Right lung (tissue), 5 donors: ENCODE measurements around the gene DNAH12. TPM values are rescaled to one million over a fixed set of nuclear protein-coding genes. Genes with fewer than 3 reads are reported as not detected.
"Not testable (repeated sequence)": the region's sequence is repeated elsewhere in the genome, so short reads cannot be mapped to it uniquely, and the experiment has no call there.

Source experiments
- DNase-seq, 2 donors: peaks; one replicate each; pipeline ENCODE4 v3.0.0-alpha.2; 2013
- polyA plus RNA-seq, 5 donors: library from polyadenylated mRNA; unstranded; fragments of 120-200 nt; gene quantifications; one replicate each; pipeline versions ENCODE4 v1.2.1 to v1.2.3, GENCODE V29; 2013; ENCODE audit warnings: inconsistent platforms in 1 of 5, low replicate concordance in 1 of 5; ENCODE audit not compliant: insufficient read length in 5 of 5, insufficient read depth in 1 of 5

DNAH12 gene
- polyA plus RNA-seq, 5 donors = 1.7 to 10.0 (median 7.2) TPM

DNA sequence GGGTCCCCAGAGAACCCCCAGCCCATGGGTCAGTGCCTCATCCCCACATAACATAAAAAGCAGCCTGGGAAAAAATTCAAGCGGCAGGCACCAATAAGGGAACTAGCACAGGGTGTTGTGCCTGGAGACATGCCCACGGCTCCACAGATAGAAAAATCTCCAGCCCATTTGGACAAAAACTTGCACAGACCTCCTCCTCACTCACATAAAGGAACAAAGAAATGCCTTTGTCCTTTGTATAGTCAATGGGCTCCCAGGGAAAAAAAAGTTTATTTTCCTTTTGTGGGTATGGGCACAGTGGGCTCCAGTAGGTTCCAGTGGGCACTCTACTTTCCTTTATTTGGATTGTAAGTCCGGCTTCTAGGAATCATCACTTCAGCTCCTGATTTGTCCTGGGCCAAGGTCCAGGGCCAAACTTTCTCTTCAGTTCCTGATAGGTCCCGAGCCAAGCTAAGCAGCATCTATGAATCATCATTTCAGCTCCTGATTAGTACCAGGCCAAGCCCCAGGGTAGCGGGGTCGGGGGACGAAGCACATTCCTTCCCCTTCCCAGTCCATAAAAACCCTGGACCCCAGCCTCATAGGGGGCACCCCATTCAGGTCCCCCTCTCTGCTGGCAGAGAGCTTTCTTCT, 1.6 kb upstream of the DNAH12 start:
- DNase-seq = no peak

DNA sequence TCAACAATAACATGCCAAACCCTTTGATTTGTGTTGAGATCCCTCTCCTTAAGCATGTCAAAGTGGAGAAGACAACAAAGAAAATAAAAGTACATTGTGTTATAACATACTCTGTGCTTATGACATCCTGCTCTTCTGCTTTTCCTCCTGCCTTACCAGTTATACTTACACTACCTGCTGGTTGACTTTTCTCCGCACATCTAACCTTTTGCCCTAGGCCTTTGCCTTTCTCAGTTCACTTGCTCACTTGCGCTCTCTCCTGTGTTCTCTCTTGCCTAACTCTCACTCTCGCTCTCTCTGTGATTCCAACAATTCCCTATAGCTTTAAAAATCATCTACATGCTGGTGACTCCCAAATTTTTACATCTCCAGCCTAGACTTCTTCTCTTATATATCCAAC, 5.7 kb downstream of the DNAH12 start:
- DNase-seq = no peak

DNA sequence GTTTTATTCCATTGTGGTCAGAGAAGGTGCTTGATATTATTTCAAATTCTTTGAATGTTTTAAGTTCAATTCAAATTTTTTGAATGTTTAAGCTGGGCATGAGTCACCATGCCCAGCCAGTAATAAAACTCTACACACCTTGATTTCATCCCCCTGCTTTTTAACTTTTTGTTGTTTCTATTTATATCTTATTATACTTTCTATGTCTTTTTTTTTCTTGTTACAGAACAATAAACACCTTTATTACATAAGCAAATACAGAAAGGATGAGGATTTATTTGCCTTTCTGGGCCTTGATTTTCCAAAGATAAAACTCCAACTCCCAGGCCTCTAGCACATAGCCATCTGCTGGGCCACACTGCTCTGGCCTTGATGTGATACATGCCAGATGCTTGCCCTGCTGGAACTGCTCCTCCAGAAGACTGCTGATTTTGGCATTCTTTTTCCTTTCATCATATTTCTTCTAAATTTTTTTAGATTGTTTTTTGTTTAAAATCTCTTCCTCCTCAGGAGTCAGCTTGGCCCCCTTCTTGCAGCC, 14.0 kb downstream of the DNAH12 start:
- no peak for DNase-seq

DNA sequence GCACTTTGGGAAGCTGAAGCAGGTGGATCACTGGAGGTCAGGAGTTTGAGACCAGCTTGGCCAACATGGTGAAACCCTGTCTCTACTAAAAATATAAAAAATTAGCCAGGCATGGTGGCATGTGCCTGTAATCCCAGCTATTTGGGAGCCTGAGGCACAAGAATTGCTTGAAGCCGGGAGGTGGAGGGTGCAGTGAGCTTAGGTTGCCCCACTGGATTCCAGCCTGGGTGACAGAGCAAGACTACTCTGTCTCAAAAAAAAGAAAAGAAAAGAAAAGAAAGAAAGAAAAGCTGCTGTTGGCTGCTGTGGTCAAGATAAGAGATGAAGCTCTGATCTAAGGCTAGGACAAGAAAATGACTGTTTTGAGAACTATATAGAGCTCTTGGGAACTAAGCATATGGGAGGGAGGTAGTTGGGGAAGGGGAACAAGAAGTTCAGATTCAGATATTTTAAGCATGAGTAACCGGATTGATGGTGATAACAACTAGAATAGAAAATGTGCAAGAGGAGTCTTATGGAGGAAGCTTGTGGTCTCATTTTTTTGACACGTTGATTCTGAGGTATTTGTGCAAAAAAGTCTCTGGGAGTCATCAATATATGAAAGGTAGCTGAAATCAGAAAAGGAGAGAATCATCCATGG, 25.7 kb downstream of the DNAH12 start:
- DNase-seq = no peak

DNA sequence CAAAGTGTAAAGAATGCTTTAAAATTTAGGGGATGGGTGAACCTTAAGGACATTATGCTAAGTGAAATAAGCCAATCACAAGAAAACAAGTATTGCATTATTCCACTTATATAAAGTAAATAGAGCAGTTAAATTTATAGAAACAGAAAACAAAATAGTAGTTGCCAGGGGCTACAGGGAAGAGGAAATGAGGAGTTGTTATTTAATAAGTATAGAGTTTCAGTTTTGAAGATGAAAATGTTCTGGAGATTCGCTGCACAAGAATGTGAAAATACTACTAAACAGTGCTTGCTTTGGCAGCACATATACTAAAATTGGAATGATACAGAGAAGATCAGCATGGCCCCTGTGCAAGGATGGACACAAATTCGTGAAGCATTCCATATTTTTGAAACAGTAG, 32.0 kb downstream of the DNAH12 start:
- no peak for DNase-seq

DNA sequence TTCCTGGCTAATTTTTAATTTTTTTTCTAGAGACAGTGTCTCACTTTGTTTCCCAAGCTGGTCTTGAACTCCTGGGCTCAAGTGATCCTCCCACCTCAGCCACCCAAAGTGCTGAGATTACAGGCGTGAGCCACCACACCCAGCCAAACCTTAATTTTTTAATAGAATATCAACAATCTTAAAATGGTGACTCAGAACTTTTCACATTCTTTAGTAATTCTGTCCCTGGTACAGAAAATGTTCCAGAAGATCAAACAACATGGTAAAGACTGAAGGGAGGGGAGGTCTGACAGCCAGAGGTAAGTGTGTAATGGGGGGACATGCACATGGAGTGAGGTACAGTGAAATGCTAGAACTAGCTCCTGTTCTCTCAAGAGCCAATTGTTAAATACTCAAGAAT, 38.2 kb downstream of the DNAH12 start:
- no peak for DNase-seq

DNA sequence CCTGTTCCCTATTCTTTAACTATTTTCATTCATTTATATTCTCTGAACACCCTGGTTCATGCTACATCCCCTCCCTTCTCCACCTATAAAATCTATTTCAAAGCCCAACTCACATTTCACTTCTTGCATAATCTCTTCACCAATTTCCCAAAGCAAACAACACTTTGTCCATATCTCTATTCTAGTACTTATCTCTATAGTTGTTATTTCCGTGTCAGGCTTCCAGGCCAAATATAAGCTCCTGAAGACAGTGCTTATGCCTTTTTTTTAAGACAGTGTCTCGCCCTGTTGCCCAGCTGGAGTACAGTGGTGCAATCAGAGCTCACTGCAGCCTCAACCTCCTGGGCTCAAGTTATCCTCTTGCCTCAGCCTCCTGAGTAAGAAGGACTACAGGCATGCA, 43.6 kb downstream of the DNAH12 start:
- DNase-seq = no peak

DNA sequence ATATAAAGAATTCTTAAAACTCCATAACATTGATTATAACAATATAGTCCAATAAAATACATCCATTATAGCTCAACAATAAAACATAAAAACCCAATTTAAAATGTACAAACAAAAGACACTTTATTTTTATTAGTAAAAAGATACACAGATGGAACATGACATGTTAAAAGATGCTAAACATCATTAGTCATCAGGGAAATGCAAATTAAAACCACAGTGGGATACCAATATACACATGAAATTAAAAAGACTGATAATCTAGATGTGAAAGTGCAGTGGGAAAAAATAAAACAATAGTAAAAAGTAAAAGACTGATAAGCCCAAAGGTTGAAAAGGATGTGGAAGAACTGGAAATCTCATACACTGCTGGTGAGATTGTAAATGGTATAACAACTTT, 46.2 kb downstream of the DNAH12 start:
- DNase-seq = no peak

DNA sequence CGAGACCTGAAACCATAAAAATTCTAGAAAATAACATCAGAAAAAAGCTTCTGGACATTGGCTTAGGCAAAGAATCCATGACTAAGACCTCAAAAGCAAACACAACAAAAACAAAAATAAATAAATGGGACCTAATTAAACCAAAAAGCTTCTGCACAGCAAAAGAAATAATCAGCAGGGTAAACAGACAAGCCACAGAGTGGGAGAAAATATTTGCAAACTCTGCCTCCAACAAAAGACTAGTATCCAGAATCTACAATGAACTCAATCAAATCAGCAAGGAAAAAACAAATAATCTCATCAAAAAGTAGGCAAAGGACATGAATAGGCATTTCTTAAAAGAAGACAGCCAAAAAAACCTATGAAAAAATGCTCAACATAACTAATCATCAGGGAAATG, 59.6 kb downstream of the DNAH12 start:
- DNase-seq = no peak

DNA sequence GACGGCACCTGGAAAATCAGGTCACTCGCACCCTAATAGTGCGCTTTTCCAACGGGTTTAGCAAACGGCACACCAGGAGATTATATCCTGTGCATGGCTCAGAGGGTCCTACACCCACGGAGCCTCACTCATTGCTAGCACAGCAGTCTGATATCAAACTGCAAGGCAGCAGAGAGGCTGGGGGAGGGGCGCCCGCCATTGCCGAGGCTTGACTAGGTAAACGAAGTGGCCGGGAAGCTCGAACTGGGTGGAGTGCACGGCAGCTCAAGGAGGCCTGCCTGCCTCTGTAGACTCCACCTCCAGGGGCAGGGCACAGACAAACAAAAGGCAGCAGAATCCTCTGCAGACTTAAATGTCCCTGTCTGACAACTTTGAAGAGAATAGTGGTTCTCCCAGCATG, 67.0 kb downstream of the DNAH12 start:
- not testable (repeated sequence) for DNase-seq

DNA sequence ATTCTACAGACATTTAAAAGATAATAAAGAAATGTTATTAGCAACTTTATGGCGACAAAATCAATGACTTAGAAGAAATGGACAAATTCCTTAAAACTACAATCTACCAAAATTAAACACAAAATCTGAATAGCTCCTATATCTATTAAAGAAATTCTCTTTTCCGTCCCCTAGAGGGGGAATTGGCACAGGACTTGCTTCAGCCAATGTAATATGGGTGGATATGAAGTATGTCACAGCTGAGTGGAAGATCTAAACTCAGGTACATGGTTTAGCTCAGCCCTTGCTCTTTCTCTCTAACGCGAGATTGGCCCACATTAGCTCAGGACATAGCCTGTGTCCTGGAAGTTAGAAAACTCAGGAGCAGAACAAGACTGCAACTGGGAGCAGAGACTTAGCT, 79.3 kb downstream of the DNAH12 start:
- no peak for DNase-seq

DNA sequence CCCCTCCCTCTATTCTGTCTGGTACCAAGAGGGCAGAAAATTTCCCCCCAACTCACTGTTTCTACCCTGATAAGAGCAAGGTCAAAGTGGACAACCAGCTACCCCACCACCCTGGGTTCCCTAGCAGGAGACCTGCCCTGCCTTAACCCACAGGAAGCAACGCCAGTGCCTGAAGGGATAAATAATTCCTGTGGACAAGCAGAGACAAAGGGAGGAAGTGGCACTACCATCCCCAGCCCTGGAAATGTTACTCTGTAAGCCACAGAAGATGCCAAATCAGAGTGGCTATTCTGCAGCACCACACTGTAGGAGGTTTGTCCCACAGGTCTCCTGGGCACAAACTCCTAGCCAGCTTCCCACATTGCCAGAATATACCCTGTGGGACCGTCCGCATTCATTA, 80.1 kb downstream of the DNAH12 start:
- no peak for DNase-seq

DNA sequence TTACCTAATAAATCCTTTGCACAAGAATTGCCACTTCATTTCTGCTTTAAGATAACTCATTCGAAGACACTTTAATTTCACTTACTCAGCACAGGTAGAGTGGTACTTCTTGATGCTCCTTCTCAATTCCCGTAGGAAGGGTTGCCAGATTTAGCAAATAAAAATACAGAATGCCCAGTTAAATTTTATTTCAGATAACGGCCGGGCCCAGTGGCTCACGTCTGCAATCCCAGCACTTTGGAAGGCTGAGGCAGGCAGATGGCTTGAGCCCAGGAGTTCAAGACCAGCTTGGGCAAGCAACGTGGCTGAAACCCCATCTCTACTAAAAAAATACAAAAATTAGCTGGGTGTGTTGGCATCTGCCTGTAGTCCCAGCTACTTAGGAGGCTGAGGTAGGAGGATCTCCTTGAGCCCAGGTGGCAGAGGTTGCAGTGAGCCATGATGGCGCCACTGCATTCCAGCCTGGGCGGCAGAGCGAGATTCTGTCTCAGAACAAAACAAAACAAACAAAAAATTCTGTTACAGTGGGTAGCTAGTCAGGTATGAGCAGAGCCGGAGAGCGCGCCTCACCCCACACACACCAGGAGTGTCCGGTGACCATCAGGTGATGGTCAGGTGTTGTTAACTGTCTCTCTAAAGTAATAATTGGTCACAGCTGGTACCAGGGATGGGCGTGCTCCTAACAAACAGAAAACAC, 92.8 kb downstream of the DNAH12 start:
- no peak for DNase-seq

DNA sequence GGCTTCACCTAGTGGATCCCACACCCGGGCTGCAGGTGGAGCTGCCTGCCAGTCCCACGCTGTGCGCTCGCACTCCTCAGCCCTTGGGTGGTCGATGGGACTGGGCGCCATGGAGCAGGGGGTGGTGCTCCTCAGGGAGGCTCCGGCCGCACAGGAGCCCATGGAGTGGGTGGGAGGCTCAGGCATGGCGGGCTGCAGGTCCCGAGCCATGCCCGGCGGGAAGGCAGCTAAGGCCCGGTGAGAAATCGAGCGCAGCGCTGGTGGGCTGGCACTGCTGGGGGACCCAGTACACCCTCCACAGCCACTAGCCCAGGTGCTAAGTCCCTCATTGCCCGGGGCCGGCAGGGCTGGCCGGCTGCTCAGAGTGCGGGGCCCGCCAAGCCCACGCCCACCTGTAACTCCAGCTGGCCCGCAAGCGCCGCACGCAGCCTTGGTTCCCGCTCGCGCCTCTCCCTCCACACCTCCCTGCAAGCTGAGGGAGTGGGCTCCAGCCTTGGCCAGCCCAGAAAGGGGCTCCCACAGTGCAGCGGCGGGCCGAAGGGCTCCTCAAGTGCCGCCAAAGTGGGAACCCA, 94.8 kb downstream of the DNAH12 start:
- DNase-seq = not testable (repeated sequence)

DNA sequence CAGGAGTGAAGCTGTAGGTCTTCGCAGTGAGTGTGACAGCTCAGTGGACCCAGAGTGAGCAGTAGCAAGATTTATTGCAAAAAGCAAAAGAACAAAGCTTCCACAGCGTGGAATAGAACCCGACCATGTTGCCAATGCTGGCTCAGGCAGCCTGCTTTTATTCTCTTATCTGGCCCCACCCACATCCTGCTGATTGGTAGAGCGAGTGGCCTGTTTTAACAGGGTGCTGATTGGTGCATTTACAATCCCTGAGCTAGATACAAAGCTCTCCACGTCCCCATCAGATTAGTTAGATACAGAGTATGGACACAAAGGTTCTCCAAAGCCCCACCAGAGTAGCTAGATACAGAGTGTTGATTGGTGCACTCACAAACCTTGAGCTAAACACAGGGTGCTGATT, 95.7 kb downstream of the DNAH12 start:
- DNase-seq = not testable (repeated sequence)

DNA sequence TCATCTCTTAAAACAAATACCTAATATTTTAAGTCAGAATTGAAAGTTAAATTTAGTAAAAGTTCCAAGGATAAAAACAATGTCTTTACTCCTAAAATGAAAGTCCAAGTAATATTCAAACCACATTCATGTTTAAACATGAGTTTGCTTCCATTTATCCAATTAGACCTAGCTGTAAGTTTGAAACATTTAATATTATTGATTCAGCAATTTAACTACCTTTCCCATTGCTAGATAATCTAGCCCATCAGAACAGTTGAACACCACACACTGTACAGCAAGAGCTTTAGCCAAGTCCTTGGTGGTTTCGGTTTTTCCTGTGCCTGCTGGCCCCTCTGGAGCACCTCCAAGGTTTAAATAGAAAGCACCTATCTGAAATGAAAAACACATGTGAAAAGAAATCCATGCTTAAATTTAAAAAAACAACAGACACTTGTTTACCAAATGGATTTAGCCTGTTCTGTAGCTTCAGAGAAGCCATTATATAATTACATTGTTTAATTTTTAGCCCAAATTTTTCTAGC, 97.8 kb downstream of the DNAH12 start:
- DNase-seq = no peak

DNA sequence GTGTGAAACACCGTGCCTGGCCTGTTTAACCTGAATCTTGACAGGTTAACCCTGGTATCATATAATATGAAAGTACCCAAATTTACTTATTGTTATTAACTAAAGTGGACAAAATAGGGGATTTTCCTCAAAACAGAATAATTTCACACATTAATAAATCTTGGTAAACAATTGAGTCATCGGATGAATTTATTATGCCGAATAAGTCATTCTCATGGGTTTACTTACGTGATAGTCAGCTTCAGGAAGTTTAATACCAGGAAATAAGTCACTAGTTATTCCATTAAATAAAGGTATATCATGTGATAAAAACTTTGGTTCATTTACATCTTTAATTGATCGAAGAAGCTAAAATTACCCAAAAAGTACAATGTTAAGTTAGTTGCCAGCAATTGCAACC, 99.7 kb downstream of the DNAH12 start:
- no peak for DNase-seq

DNA sequence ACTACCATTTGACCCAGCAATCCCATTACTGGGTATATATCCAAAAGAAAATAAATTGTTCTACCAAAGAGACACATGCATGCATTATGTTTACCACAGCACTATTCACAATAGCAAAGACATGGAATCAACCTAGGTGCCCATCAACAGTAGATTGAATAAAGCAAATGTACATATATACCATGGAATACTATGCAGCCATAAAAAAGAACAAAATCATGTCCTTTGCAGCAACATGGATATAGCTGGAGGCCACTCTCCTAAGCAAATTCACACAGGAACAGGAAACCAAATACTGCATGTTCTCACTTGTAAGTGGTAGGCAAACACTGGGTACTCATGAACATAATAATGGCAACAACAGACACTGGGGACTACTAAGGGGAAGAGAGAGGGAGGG, 104.0 kb downstream of the DNAH12 start:
- DNase-seq = not testable (repeated sequence)

DNA sequence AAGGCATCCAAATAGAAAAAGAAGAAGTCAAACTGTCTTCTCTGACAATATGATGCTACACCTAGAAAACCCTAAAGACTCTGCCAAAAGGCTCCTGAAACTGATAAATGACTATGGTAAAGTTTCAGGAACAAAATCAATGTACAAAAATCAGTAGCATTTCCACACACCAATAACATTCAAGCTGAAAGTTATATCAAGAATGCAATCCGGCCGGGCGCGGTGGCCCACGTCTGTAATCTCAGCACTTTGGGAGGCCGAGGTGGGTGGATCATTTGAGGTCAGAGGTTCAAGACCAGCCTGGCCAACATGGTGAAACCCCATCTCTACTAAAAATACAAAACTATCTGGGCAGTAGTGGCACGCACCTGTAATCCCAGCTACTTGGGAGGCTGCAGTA, 105.7 kb downstream of the DNAH12 start:
- not testable (repeated sequence) for DNase-seq

DNA sequence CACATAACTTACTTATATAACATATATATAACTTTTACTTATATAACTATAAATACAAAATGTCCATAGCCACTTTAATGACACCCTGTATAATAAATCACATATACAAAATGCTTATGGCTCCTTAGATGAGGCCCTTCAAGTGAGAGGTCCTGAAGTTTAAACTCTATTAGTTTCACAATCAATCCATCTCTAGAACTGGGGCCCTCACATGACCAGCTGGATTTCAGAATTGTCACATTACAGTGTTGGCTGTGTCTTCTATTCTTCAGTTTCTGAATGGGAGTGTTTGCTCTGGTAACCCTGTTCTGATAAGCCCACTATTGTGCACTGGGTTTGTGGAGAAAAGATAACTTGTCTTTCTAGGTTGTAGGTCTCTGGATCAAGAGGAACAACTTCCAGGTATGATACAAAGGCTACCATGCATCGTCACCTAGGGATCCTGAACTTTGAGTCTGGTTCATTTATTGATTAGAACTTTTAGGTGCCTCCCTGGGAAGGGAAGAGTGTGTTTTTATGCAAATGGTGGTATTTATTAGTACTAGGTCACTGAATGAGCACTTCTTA, 107.9 kb downstream of the DNAH12 start:
- DNase-seq = no peak

DNA sequence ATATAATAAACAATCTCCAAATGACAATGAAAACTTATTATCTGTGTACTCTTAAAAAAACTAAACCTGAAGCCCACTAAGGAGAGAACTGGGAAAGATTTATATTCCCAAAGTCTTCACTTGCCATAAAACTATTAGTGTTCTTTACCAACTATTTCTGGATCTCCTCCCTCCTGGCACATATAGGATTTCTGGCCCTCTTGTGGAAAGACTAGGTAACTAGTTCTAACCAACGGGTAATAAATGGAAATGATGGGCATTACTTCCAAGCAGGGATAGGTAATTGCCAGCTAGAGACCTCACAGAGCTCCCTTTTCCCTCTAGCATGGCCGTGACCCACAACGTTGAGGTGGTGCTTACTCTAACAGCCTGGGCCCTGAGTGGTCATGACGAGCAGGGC, 110.1 kb downstream of the DNAH12 start:
- DNase-seq = no peak

DNA sequence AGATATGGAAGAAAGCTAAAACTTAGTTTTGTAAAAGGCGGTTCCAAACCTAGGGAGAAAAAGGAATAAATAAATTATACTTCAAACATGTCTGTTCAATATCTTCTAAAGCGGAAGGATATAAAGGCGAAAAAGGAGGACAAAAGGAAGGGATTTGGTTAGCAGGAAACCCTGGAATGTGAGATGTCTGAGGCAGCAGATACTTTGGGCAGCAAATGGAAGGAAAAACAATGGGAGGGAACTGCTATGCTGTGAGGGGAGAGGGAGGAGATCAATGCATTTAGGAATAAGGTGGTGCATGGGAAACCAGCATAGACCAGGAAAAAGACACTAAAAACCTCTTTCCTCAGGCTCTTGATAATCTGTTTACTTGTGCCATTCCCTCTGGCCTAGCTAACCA, 120.8 kb downstream of the DNAH12 start:
- no peak for DNase-seq
